Parathyroid adenoma (tissue), 2 donors: ENCODE data around the gene PID1.

Source experiments
- H2AFZ ChIP-seq: fragments of 300-600 bp; sonication (generic); one replicate; pipeline ENCODE4 v1.7.0; 2017; ENCODE audit warnings: antibody characterized with exemption, mild to moderate bottlenecking
- H3K27ac ChIP-seq: fragments of 300-600 bp; sonication (generic); one replicate; pipeline ENCODE4 v1.7.0; 2017
- H3K27me3 ChIP-seq: fragments of 300-600 bp; sonication (generic); one replicate; pipeline ENCODE4 v1.7.0; 2017; ENCODE audit warnings: low read length; ENCODE audit not compliant: control insufficient read depth, insufficient read depth
- H3K36me3 ChIP-seq: fragments of 300-600 bp; sonication (generic); one replicate; pipeline ENCODE4 v1.7.0; 2017; ENCODE audit warnings: low read length; ENCODE audit not compliant: control insufficient read depth, insufficient read depth
- H3K4me1 ChIP-seq: fragments of 300-600 bp; sonication (generic); one replicate; pipeline ENCODE4 v1.7.0; 2017; ENCODE audit warnings: control low read depth
- H3K4me2 ChIP-seq: fragments of 300-600 bp; sonication (generic); one replicate; pipeline ENCODE4 v1.7.0; 2017; ENCODE audit warnings: low read length
- H3K4me3 ChIP-seq: fragments of 300-600 bp; sonication (generic); one replicate; pipeline ENCODE4 v1.7.0; 2017; ENCODE audit warnings: low read depth, low read length
- H3K79me2 ChIP-seq: fragments of 300-600 bp; sonication (generic); one replicate; pipeline ENCODE4 v1.7.0; 2017; ENCODE audit warnings: control low read depth
- H3K9ac ChIP-seq: fragments of 300-600 bp; sonication (generic); one replicate; pipeline ENCODE4 v1.7.0; 2017; ENCODE audit warnings: mild to moderate bottlenecking
- H3K9me3 ChIP-seq: fragments of 300-600 bp; sonication (generic); one replicate; pipeline ENCODE4 v1.7.0; 2017; ENCODE audit warnings: low read length; ENCODE audit not compliant: control insufficient read depth
- CTCF ChIP-seq: fragments of 300-600 bp; sonication (generic); IDR thresholded peaks from one replicate; pipeline ENCODE4 v1.7.0; 2017; ENCODE audit warnings: antibody characterized with exemption, mild to moderate bottlenecking
- donor health status: primary hyperparathyroidism.

PID1 gene

GRCh38 chr2:229230911-229231310, 40.2 kb downstream of the PID1 start:
- H3K27ac ChIP-seq: no peak overlapping the region
- H3K4me2 ChIP-seq: no peak overlapping the region
- H2AFZ ChIP-seq: no peak overlapping the region
- no peak overlapping the region for H3K9ac ChIP-seq
- no peaks in the 10 kb centered on the region for H3K36me3 ChIP-seq
- TF ChIP-seq CTCF: no peak
- no peaks in the 10 kb centered on the region for H3K9me3 ChIP-seq
- no peak overlapping the region for H3K4me3 ChIP-seq
- no peaks in the 10 kb centered on the region for H3K4me1 ChIP-seq
- H3K27me3 ChIP-seq: no peaks in the 10 kb centered on the region
- no peaks in the 10 kb centered on the region for H3K79me2 ChIP-seq

GRCh38 chr2:229230256-229230655, 40.8 kb downstream of the PID1 start:
- Histone ChIP-seq H3K9ac (no peak overlapping the region), H3K4me2 (no peak overlapping the region), H3K27me3 (no peaks in the 10 kb centered on the region), H3K4me3 (no peak overlapping the region), H3K27ac (no peak overlapping the region), H2AFZ (no peak overlapping the region), H3K9me3 (no peaks in the 10 kb centered on the region), H3K4me1 (no peaks in the 10 kb centered on the region), H3K36me3 (no peaks in the 10 kb centered on the region), H3K79me2 (no peaks in the 10 kb centered on the region)
- no peak for TF ChIP-seq CTCF

- H3K9me3 ChIP-seq: no peaks in the 10 kb centered on the region
- no peak overlapping the region for H2AFZ ChIP-seq
- TF ChIP-seq CTCF: no peak
- no peaks in the 10 kb centered on the region for H3K4me1 ChIP-seq
- H3K27me3 ChIP-seq: no peaks in the 10 kb centered on the region
- no peak overlapping the region for H3K4me3 ChIP-seq
- no peak overlapping the region for H3K27ac ChIP-seq
- no peak overlapping the region for H3K9ac ChIP-seq
- no peak overlapping the region for H3K4me2 ChIP-seq
- H3K36me3 ChIP-seq: no peaks in the 10 kb centered on the region
- no peaks in the 10 kb centered on the region for H3K79me2 ChIP-seq
Measured at GRCh38 chr2:229226382-229226781, 44.7 kb downstream of the PID1 start.

GRCh38 chr2:229223107-229223506, 48.0 kb downstream of the PID1 start:
- no peak overlapping the region for H3K4me3 ChIP-seq
- no peak overlapping the region for H3K4me2 ChIP-seq
- H3K79me2 ChIP-seq: no peaks in the 10 kb centered on the region
- H2AFZ ChIP-seq: no peak overlapping the region
- no peaks in the 10 kb centered on the region for H3K9me3 ChIP-seq
- no peaks in the 10 kb centered on the region for H3K36me3 ChIP-seq
- H3K27ac ChIP-seq: no peak overlapping the region
- no peaks in the 10 kb centered on the region for H3K27me3 ChIP-seq
- H3K4me1 ChIP-seq: no peaks in the 10 kb centered on the region
- H3K9ac ChIP-seq: no peak overlapping the region
- TF ChIP-seq CTCF: no peak

GRCh38 chr2:229221641-229222040, 49.4 kb downstream of the PID1 start:
- Histone ChIP-seq H3K9ac (no peak overlapping the region), H3K4me3 (no peak overlapping the region), H3K27me3 (no peaks in the 10 kb centered on the region), H2AFZ (no peak overlapping the region), H3K27ac (no peak overlapping the region), H3K9me3 (no peaks in the 10 kb centered on the region), H3K4me1 (no peaks in the 10 kb centered on the region), H3K79me2 (no peaks in the 10 kb centered on the region), H3K4me2 (no peak overlapping the region), H3K36me3 (no peaks in the 10 kb centered on the region)
- no peak for TF ChIP-seq CTCF
